ENCODE measurements around the gene TAL1.

DNA sequence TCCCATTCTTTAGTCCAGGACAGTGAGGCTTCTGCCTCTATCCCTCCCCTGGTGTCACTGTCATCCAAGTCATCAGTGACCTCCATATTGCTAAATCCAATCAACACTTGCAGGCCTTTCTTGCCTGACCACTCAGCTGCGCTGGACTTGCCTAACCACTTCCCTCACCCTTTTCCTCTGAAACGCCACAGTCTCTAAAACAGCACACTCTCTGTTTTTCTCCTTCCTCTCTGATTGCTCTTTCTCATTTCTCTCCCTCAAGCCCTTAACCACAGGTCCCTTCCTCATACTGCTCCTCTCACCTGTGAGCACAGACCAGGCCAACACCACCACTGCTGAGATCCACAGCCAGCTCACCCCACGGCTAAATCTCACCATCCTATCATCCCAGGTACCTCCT, 17.5 kb downstream of the TAL1 start:
- TF ChIP-seq MEF2A (IDR thresholded peaks at IDR 0.05; ENCODE audit: insufficient read depth, low read depth, low read length) (no peak), ZNF24 (IDR thresholded peaks at IDR 0.05) (no peak), EZH2 (IDR thresholded peaks at IDR 0.05; ENCODE audit: borderline replicate concordance, control insufficient read depth, low read depth, low read length) (no peak), EP300 (IDR thresholded peaks at IDR 0.05; ENCODE audit: borderline replicate concordance in 1 of 2, control insufficient read depth in 1 of 2, low read depth in 2 of 2, low read length in 2 of 2) (no peak), CHD1 (IDR thresholded peaks at IDR 0.05; ENCODE audit: low read depth, low read length) (no peak), DPF2 (IDR thresholded peaks at IDR 0.05) (no peak), MXI1 (IDR thresholded peaks at IDR 0.05; ENCODE audit: low read depth, low read length) (no peak), FOS (IDR thresholded peaks at IDR 0.05; ENCODE audit: borderline replicate concordance, extremely low read depth, insufficient read length) (no peak), NFIC (IDR thresholded peaks at IDR 0.05; ENCODE audit: low read depth, low read length) (no peak), BACH1 (IDR thresholded peaks at IDR 0.05; ENCODE audit: borderline replicate concordance) (no peak)
- TF ChIP-seq, protein P1, sequence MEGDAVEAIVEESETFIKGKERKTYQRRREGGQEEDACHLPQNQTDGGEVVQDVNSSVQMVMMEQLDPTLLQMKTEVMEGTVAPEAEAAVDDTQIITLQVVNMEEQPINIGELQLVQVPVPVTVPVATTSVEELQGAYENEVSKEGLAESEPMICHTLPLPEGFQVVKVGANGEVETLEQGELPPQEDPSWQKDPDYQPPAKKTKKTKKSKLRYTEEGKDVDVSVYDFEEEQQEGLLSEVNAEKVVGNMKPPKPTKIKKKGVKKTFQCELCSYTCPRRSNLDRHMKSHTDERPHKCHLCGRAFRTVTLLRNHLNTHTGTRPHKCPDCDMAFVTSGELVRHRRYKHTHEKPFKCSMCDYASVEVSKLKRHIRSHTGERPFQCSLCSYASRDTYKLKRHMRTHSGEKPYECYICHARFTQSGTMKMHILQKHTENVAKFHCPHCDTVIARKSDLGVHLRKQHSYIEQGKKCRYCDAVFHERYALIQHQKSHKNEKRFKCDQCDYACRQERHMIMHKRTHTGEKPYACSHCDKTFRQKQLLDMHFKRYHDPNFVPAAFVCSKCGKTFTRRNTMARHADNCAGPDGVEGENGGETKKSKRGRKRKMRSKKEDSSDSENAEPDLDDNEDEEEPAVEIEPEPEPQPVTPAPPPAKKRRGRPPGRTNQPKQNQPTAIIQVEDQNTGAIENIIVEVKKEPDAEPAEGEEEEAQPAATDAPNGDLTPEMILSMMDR (IDR thresholded peaks at IDR 0.05 in 2 of 3, conservative IDR thresholded peaks at IDR 0.05 in 1 of 3; ENCODE audit: control insufficient read depth in 2 of 3, extremely low read depth in 1 of 3, insufficient read depth in 1 of 3, low read depth in 3 of 3, low read length in 3 of 3) = no peak
- TF ChIP-seq, protein P2, sequence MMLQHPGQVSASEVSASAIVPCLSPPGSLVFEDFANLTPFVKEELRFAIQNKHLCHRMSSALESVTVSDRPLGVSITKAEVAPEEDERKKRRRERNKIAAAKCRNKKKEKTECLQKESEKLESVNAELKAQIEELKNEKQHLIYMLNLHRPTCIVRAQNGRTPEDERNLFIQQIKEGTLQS (IDR thresholded peaks at IDR 0.05; ENCODE audit: borderline replicate concordance, extremely low read depth, low read depth, low read length) = no peak
- TF ChIP-seq, protein P3, sequence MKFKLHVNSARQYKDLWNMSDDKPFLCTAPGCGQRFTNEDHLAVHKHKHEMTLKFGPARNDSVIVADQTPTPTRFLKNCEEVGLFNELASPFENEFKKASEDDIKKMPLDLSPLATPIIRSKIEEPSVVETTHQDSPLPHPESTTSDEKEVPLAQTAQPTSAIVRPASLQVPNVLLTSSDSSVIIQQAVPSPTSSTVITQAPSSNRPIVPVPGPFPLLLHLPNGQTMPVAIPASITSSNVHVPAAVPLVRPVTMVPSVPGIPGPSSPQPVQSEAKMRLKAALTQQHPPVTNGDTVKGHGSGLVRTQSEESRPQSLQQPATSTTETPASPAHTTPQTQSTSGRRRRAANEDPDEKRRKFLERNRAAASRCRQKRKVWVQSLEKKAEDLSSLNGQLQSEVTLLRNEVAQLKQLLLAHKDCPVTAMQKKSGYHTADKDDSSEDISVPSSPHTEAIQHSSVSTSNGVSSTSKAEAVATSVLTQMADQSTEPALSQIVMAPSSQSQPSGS (IDR thresholded peaks at IDR 0.05; ENCODE audit: low read length) = no peak
- TF ChIP-seq, protein P4, sequence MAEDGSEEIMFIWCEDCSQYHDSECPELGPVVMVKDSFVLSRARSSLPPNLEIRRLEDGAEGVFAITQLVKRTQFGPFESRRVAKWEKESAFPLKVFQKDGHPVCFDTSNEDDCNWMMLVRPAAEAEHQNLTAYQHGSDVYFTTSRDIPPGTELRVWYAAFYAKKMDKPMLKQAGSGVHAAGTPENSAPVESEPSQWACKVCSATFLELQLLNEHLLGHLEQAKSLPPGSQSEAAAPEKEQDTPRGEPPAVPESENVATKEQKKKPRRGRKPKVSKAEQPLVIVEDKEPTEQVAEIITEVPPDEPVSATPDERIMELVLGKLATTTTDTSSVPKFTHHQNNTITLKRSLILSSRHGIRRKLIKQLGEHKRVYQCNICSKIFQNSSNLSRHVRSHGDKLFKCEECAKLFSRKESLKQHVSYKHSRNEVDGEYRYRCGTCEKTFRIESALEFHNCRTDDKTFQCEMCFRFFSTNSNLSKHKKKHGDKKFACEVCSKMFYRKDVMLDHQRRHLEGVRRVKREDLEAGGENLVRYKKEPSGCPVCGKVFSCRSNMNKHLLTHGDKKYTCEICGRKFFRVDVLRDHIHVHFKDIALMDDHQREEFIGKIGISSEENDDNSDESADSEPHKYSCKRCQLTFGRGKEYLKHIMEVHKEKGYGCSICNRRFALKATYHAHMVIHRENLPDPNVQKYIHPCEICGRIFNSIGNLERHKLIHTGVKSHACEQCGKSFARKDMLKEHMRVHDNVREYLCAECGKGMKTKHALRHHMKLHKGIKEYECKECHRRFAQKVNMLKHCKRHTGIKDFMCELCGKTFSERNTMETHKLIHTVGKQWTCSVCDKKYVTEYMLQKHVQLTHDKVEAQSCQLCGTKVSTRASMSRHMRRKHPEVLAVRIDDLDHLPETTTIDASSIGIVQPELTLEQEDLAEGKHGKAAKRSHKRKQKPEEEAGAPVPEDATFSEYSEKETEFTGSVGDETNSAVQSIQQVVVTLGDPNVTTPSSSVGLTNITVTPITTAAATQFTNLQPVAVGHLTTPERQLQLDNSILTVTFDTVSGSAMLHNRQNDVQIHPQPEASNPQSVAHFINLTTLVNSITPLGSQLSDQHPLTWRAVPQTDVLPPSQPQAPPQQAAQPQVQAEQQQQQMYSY (CRISPR knock-in tag; IDR thresholded peaks at IDR 0.05) = no peak

Data from GM12878 (cell line).